IMR-90 (cell line): ENCODE data around the gene ABO. TPM values are rescaled to one million over a fixed set of nuclear protein-coding genes. Genes with fewer than 3 reads are reported as not detected.
"Not testable (repeated sequence)": the region's sequence is repeated elsewhere in the genome, so short reads cannot be mapped to it uniquely, and the experiment has no call there.

Experiments
- ATAC-seq: fragments of 200-7000 bp; cut with Tn5 transposase; 2 replicates; pipeline ENCODE4 v1.9.1; 2020; ENCODE audit warnings: low read depth, mild to moderate bottlenecking, moderate library complexity
- BruUV-seq: library from RNA; stranded (reverse); fragments of 400-500 nt; replicated peaks from 2 replicates; lab custom pipeline; 2021; lab: Mats Ljungman, UMichigan
- CTCF ChIA-PET: fragments of 300-600 bp; formaldehyde crosslinking; extraction: SDS; loops from one replicate; lab custom pipeline; 2021; ENCODE audit warnings: antibody characterized with exemption; lab: Yijun Ruan, JAX
- POLR2A ChIA-PET: fragments of 300-600 bp; sonication (Branson Sonifier 250); formaldehyde crosslinking; loops from one replicate; lab custom pipeline; 2022; ENCODE audit warnings: antibody characterized with exemption; ENCODE audit not compliant: unreplicated experiment; lab: Charles Lee
- DNase-seq: peaks from one replicate; pipeline ENCODE4 v3.0.0; 2013
- H2AFZ ChIP-seq: replicated peaks from 2 replicates; pipeline ENCODE3; 2013; ENCODE audit warnings: low read length, mild to moderate bottlenecking; ENCODE audit not compliant: poor library complexity
- H2AK5ac ChIP-seq: 2 replicates; pipeline ENCODE4 v1.6.1; 2013; ENCODE audit warnings: low read depth, low read length, inconsistent platforms
- H2AK9ac ChIP-seq: replicated peaks from 2 replicates; pipeline ENCODE3; 2013; ENCODE audit warnings: mild to moderate bottlenecking, low read depth, low read length, moderate library complexity; ENCODE audit not compliant: poor library complexity
- H2BK120ac ChIP-seq: 2 replicates; pipeline ENCODE4 v1.6.1; 2013; ENCODE audit warnings: low read depth, low read length, inconsistent platforms
- H2BK15ac ChIP-seq: 3 replicates; pipeline ENCODE4 v1.6.1; 2013; ENCODE audit warnings: low read depth, low read length, inconsistent platforms
- H2BK20ac ChIP-seq: 2 replicates; pipeline ENCODE4 v1.6.1; 2013; ENCODE audit warnings: low read depth, mild to moderate bottlenecking, inconsistent platforms, low read length, moderate library complexity
- H2BK5ac ChIP-seq: 2 replicates; pipeline ENCODE4 v1.6.1; 2013; ENCODE audit warnings: mild to moderate bottlenecking, low read depth, low read length, inconsistent platforms; ENCODE audit not compliant: poor library complexity, severe bottlenecking
- H3K14ac ChIP-seq: replicated peaks from 2 replicates; pipeline ENCODE4 v1.6.1; 2013; ENCODE audit warnings: low read depth, low read length, inconsistent platforms
- H3K18ac ChIP-seq: 2 replicates; pipeline ENCODE4 v1.6.1; 2013; ENCODE audit warnings: low read depth, low read length, control low read depth
- H3K23ac ChIP-seq: 2 replicates; pipeline ENCODE4 v1.6.1; 2013; ENCODE audit warnings: low read depth, low read length, inconsistent platforms
- H3K27ac ChIP-seq: 2 replicates; pipeline ENCODE4 v1.5.1; 2013; ENCODE audit warnings: mild to moderate bottlenecking, control low read depth, low read length; ENCODE audit not compliant: insufficient read depth
- H3K27me3 ChIP-seq: 2 replicates; pipeline ENCODE4 v1.6.1; 2013; ENCODE audit warnings: low read length; ENCODE audit not compliant: control insufficient read depth, insufficient read depth
- H3K36me3 ChIP-seq: 2 replicates; pipeline ENCODE4 v1.6.1; 2013; ENCODE audit warnings: low read length, mixed read lengths; ENCODE audit not compliant: control insufficient read depth, insufficient read depth
- H3K4ac ChIP-seq: 2 replicates; pipeline ENCODE4 v1.6.1; 2013; ENCODE audit warnings: low read depth, low read length, inconsistent platforms
- H3K4me1 ChIP-seq: 2 replicates; pipeline ENCODE4 v1.6.1; 2013; ENCODE audit warnings: low read length, mixed read lengths; ENCODE audit not compliant: control insufficient read depth, insufficient read depth
- H3K4me2 ChIP-seq: 2 replicates; pipeline ENCODE4 v1.6.1; 2013; ENCODE audit warnings: low read depth, mild to moderate bottlenecking, control low read depth, low read length, moderate library complexity
- H3K4me3 ChIP-seq: 2 replicates; pipeline ENCODE4 v1.5.1; 2013; ENCODE audit warnings: low read depth, mild to moderate bottlenecking, control low read depth, low read length, moderate library complexity; ENCODE audit not compliant: insufficient read depth
- H3K56ac ChIP-seq: 2 replicates; pipeline ENCODE4 v1.6.1; 2013; ENCODE audit warnings: low read length, inconsistent platforms; ENCODE audit not compliant: insufficient read depth; ENCODE audit errors: extremely low read depth
- H3K79me1 ChIP-seq, 2 experiments: 2 replicates each; pipeline ENCODE4 v1.6.1; 2013; ENCODE audit warnings: low read length in 2 of 2, inconsistent platforms in 1 of 2, low read depth in 1 of 2
- H3K9ac ChIP-seq: 2 replicates; pipeline ENCODE4 v1.6.1; 2013; ENCODE audit warnings: low read depth, low read length, control low read depth
- H3K9me1 ChIP-seq: 2 replicates; pipeline ENCODE4 v1.6.1; 2013; ENCODE audit warnings: low read length, inconsistent platforms; ENCODE audit not compliant: insufficient read depth
- H3K9me3 ChIP-seq: 2 replicates; pipeline ENCODE4 v1.6.1; 2013; ENCODE audit warnings: low read length; ENCODE audit not compliant: control insufficient read depth, insufficient read depth
- H4K20me1 ChIP-seq: 2 replicates; pipeline ENCODE4 v1.6.1; 2013; ENCODE audit warnings: low read length, inconsistent platforms; ENCODE audit not compliant: insufficient read depth
- H4K5ac ChIP-seq: 2 replicates; pipeline ENCODE4 v1.6.1; 2013; ENCODE audit warnings: mild to moderate bottlenecking, low read depth, low read length, control low read depth
- H4K8ac ChIP-seq, 2 experiments: 2 replicates each; pipeline ENCODE4 v1.6.1; 2013; ENCODE audit warnings: low read depth in 2 of 2, low read length in 2 of 2, control low read depth in 1 of 2, inconsistent platforms in 1 of 2
- H4K91ac ChIP-seq: 2 replicates; pipeline ENCODE4 v1.6.1; 2013; ENCODE audit warnings: low read depth, low read length, inconsistent platforms; ENCODE audit not compliant: insufficient read depth
- WGBS, 2 experiments: methylation state at CpG; one replicate each; pipeline versions ENCODE4 v1.1.5 to v1.1.7; 2013; ENCODE audit warnings: missing lambda C conversion rate in 2 of 2; ENCODE audit not compliant: insufficient read length in 1 of 2; ENCODE audit errors: extremely low coverage in 2 of 2; 5-methylcytosine and 5-hydroxymethylcytosine counted together
- dilution Hi-C: fragments of 300-500 bp; cut with HindIII; formaldehyde crosslinking; loops from one replicate; pipeline ENCODE4 v1.14.3; 2018; ENCODE audit warnings: low sequenced_read_pairs; ENCODE audit not compliant: unreplicated experiment
- in situ Hi-C: fragments of 300-500 bp; cut with MboI; formaldehyde crosslinking; loops from 3 replicates; pipeline ENCODE4 v1.14.3; 2019; ENCODE audit warnings: low sequenced_read_pairs, inconsistent platforms, mixed read lengths
- intact Hi-C: fragments of 100-400 bp; cut with micrococcal nuclease; formaldehyde crosslinking; loops from 2 replicates; pipeline ENCODE4 v1.10.0; 2022
- polyA plus RNA-seq, 3 experiments: library from polyadenylated mRNA; depleted of rRNA; stranded (reverse); fragments of >200 nt; gene quantifications; 2 replicates each; pipeline ENCODE4 v1.2.3, GENCODE V29; 2012; ENCODE audit warnings: low replicate concordance in 1 of 3
- total RNA-seq: library from RNA; depleted of rRNA; stranded (reverse); fragments of >200 nt; gene quantifications from 2 replicates; pipeline ENCODE4 v1.2.3, GENCODE V29; 2012

Gene ABO
- total and polyA plus RNA-seq, 2 of the 4 experiments (the other 2 are of a cell fraction), result not detected

- H3K18ac ChIP-seq, POLR2A ChIA-PET, H2AK5ac ChIP-seq, H3K4me3 ChIP-seq, H2BK15ac ChIP-seq, H4K20me1 ChIP-seq, BruUV-seq, H3K9ac ChIP-seq, H4K5ac ChIP-seq, H2AFZ ChIP-seq, H3K14ac ChIP-seq, H3K4ac ChIP-seq, H2AK9ac ChIP-seq, intact Hi-C loops, H2BK5ac ChIP-seq, in situ Hi-C loops, H3K9me1 ChIP-seq, DNase-seq, dilution Hi-C loops, H2BK20ac ChIP-seq, H3K79me1 ChIP-seq, H3K4me1 ChIP-seq, H3K4me2 ChIP-seq, H4K8ac ChIP-seq, H3K9me3 ChIP-seq, H4K91ac ChIP-seq, H3K23ac ChIP-seq, H3K56ac ChIP-seq, CTCF ChIA-PET, H3K36me3 ChIP-seq, H3K27ac ChIP-seq, ATAC-seq, H2BK120ac ChIP-seq: not testable (repeated sequence)
- WGBS, 2 experiments, result 0% methylated on average over 1 of the region's 13 CpGs; no CpG with 5 or more reads in 1 of the 2 experiments
- H3K27me3 ChIP-seq, result peaks cover 13% of the 10 kb centered on the region; the same call in 1 of the 2 replicates
Measured at GRCh38 chr9:133223159-133223756, 51.7 kb downstream of the ABO start.

- H3K9me1 ChIP-seq, H2AK9ac ChIP-seq, H3K14ac ChIP-seq, H3K27ac ChIP-seq, H3K9ac ChIP-seq, H3K36me3 ChIP-seq, H3K79me1 ChIP-seq, H2BK15ac ChIP-seq, H3K18ac ChIP-seq, H2AK5ac ChIP-seq, H3K4me1 ChIP-seq, H4K5ac ChIP-seq, H2AFZ ChIP-seq, H2BK120ac ChIP-seq, DNase-seq, ATAC-seq, BruUV-seq, H2BK5ac ChIP-seq, H3K9me3 ChIP-seq, intact Hi-C loops, H4K91ac ChIP-seq, H2BK20ac ChIP-seq, H4K8ac ChIP-seq, dilution Hi-C loops, in situ Hi-C loops, POLR2A ChIA-PET, H3K4ac ChIP-seq, H3K4me2 ChIP-seq, H3K23ac ChIP-seq, H3K4me3 ChIP-seq, H3K56ac ChIP-seq, H4K20me1 ChIP-seq, CTCF ChIA-PET: not testable (repeated sequence)
- no CpG with 5 or more reads among the region's 12 CpGs for WGBS, 2 experiments
- H3K27me3 ChIP-seq, result peaks cover 13% of the 10 kb centered on the region; the same call in 1 of the 2 replicates
Measured at GRCh38 chr9:133221994-133222393, 53.0 kb downstream of the ABO start.
